B cell (primary cell): ENCODE results near the gene NEK6. TPM values are rescaled to one million over a fixed set of nuclear protein-coding genes. Genes with fewer than 3 reads are reported as not detected.

Source experiments
- ATAC-seq: fragments of 200-7000 bp; cut with Tn5 transposase; one replicate; pipeline ENCODE4 v1.10.0; 2021; ENCODE audit warnings: low read depth, mild to moderate bottlenecking, moderate number of reproducible peaks, moderate library complexity
- CTCF ChIA-PET: fragments of 350-600 bp; sonication (Branson Sonifier 250); formaldehyde crosslinking; loops from one replicate; lab custom pipeline; 2021; ENCODE audit warnings: antibody characterized with exemption, inconsistent platforms; lab: Charles Lee
- POLR2A ChIA-PET: fragments of 350-600 bp; sonication (Branson Sonifier 250); formaldehyde crosslinking; loops from one replicate; lab custom pipeline; 2021; ENCODE audit warnings: antibody characterized with exemption; lab: Charles Lee
- DNase-seq: peaks from one replicate; pipeline ENCODE4 v3.0.0; 2013
- H2AFZ ChIP-seq: 2 replicates; pipeline ENCODE4 v1.6.1; 2012; ENCODE audit warnings: mild to moderate bottlenecking, low read depth, low read length; ENCODE audit not compliant: insufficient read depth, poor library complexity, severe bottlenecking
- H3K27ac ChIP-seq, 2 donors: 1 replicate in 1 of 2; 2 replicates in 1 of 2; pipeline ENCODE4 v1.5.1; 2012 to 2013; ENCODE audit warnings: low read length in 2 of 2, mild to moderate bottlenecking in 2 of 2, moderate library complexity in 1 of 2
- H3K27me3 ChIP-seq, 4 experiments: fragments of 200-600 bp in 1 of 4; sonication (generic) in 1 of 4; replicated peaks in 1 of 4; 1 replicate in 2 of 4; 2 replicates in 2 of 4; pipeline versions ENCODE4 v1.6.1 to v1.7.0; 2013 to 2016; ENCODE audit warnings: low read length in 3 of 4, mild to moderate bottlenecking in 2 of 4, mixed read lengths in 1 of 4, moderate library complexity in 1 of 4; ENCODE audit not compliant: insufficient read depth in 4 of 4, control insufficient read depth in 3 of 4; ENCODE audit errors: control extremely low read depth in 1 of 4
- H3K36me3 ChIP-seq, 2 experiments: replicated peaks in 1 of 2; 1 replicate in 1 of 2; 2 replicates in 1 of 2; pipeline versions ENCODE4 v1.6.1 to v1.7.1; 2013; ENCODE audit warnings: low read length in 1 of 2; ENCODE audit not compliant: insufficient read depth in 2 of 2, control insufficient read depth in 1 of 2; ENCODE audit errors: control extremely low read depth in 1 of 2, extremely low read depth in 1 of 2
- H3K4me1 ChIP-seq, 2 donors: fragments of 200-600 bp in 1 of 2; sonication (generic) in 1 of 2; 1 replicate in 1 of 2; 2 replicates in 1 of 2; pipeline versions ENCODE4 v1.5.1 to v1.6.1; 2013 to 2017; ENCODE audit warnings: low read length in 2 of 2; ENCODE audit not compliant: control insufficient read depth in 2 of 2, insufficient read depth in 2 of 2
- H3K4me2 ChIP-seq: replicated peaks from 2 replicates; pipeline ENCODE3; 2012; ENCODE audit warnings: mild to moderate bottlenecking, low read depth, low read length; ENCODE audit not compliant: poor library complexity, severe bottlenecking
- H3K4me3 ChIP-seq, 5 experiments: fragments of 200-600 bp in 1 of 5; sonication (generic) in 1 of 5; 1 replicate in 3 of 5; 2 replicates in 2 of 5; pipeline versions ENCODE4 v1.5.1 to v1.7.0; 2011 to 2016; ENCODE audit warnings: low read length in 4 of 5, mild to moderate bottlenecking in 4 of 5, low read depth in 2 of 5, control low read depth in 1 of 5, moderate library complexity in 1 of 5; ENCODE audit not compliant: insufficient read depth in 1 of 5; ENCODE audit errors: control extremely low read depth in 1 of 5, extremely low read depth in 1 of 5
- H3K79me2 ChIP-seq: fragments of 200-600 bp; sonication (generic); one replicate; pipeline ENCODE4 v1.6.0; 2016; ENCODE audit warnings: low read length; ENCODE audit not compliant: control insufficient read depth, insufficient read depth
- H3K9ac ChIP-seq: fragments of 200-600 bp; sonication (generic); 2 replicates; pipeline ENCODE4 v1.6.1; 2017; ENCODE audit warnings: mild to moderate bottlenecking, low read length, moderate library complexity
- H3K9me3 ChIP-seq, 3 donors: one replicate each; pipeline versions ENCODE4 v1.6.1 to v1.7.1; 2013; ENCODE audit warnings: low read length in 2 of 3; ENCODE audit not compliant: control insufficient read depth in 2 of 3, insufficient read depth in 1 of 3; ENCODE audit errors: control extremely low read depth in 1 of 3
- H4K20me1 ChIP-seq: 2 replicates; pipeline ENCODE4 v1.6.0; 2012; ENCODE audit warnings: mild to moderate bottlenecking, low read length; ENCODE audit not compliant: insufficient read depth, control insufficient read depth, poor library complexity, severe bottlenecking
- H3K27ac Mint-ChIP-seq: one replicate; pipeline ENCODE4 v1.8.0; 2021; ENCODE audit warnings: mixed read lengths
- H3K27me3 Mint-ChIP-seq: one replicate; pipeline ENCODE4 v1.8.0; 2021; ENCODE audit warnings: mixed read lengths
- H3K4me1 Mint-ChIP-seq: one replicate; pipeline ENCODE4 v1.8.0; 2021; ENCODE audit warnings: mixed read lengths
- H3K4me3 Mint-ChIP-seq: one replicate; pipeline ENCODE4 v1.8.0; 2021; ENCODE audit warnings: mixed read lengths
- H3K9me3 Mint-ChIP-seq: one replicate; pipeline ENCODE4 v1.8.0; 2022; ENCODE audit warnings: mixed read lengths; ENCODE audit not compliant: insufficient read depth
- EZH2 ChIP-seq: IDR thresholded peaks from 2 replicates; pipeline ENCODE4 v1.6.1; 2012; ENCODE audit warnings: borderline replicate concordance, low read depth, mild to moderate bottlenecking, moderate library complexity, low read length; ENCODE audit not compliant: insufficient read depth, poor library complexity, severe bottlenecking
- WGBS: methylation state at CpG from one replicate; pipeline ENCODE4 v1.1.5; 2013; ENCODE audit warnings: missing lambda C conversion rate; ENCODE audit not compliant: insufficient coverage; 5-methylcytosine and 5-hydroxymethylcytosine counted together
- intact Hi-C: fragments of 100-400 bp; cut with micrococcal nuclease; formaldehyde crosslinking; loops from one replicate; pipeline ENCODE4 v1.10.0; 2022
- polyA plus RNA-seq: library from polyadenylated mRNA; depleted of rRNA; stranded (reverse); fragments of >200 nt; gene quantifications from 2 replicates; pipeline ENCODE4 v1.2.3, GENCODE V29; 2012
- total RNA-seq, 2 donors: library from RNA; stranded (reverse); fragments of 120-200 nt in 1 of 2; gene quantifications; 1 replicate in 1 of 2; 2 replicates in 1 of 2; pipeline versions ENCODE4 v1.2.3 to v1.2.4, GENCODE V29; 2013 to 2022
- TF ChIP-seq, protein P1 (sequence below): fragments of 200-600 bp; IDR thresholded peaks from one replicate; pipeline ENCODE4 v1.8.0; 2022; ENCODE audit warnings: antibody characterized with exemption, mild to moderate bottlenecking

NEK6 gene
- total and polyA plus RNA-seq, 2 donors (not counting 1 experiment from before 2014, with no cell fraction given), result 40.0 to 63.1 TPM

DNA sequence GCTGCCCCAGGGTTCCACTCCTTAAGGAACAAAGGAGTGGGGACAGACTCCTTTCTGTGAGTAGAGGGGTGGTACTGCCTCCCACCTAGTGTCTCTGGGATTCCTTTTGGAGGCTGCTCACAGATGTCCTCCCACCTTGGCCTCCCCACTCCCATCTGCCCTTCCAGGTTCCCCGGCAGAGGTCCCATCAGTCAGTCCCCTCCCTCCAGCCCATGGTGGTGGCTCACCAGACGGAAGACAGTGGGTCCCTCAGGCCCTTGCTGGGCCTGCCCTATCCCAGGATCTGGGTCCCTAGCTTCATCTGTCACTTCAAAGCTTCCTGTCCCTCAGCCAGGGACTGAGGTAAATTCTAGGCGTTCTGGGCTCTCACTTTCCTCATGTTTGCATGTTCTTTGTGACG is 35.6 kb upstream of the NEK6 start:
- WGBS, result 100% methylated on average over 4 of the region's 4 CpGs
- Histone ChIP-seq H3K36me3 (no peaks in the 10 kb centered on the region), H3K4me2 (no peak overlapping the region), H3K79me2 (no peaks in the 10 kb centered on the region), H2AFZ (no peak overlapping the region), H3K4me1 (peaks cover 31 to 51% of the 10 kb centered on the region in 2 donors), H3K27me3 (no peaks in the 10 kb centered on the region), H3K9me3 (no peaks in the 10 kb centered on the region), H4K20me1 (no peaks in the 10 kb centered on the region), H3K27ac (no peak overlapping the region), H3K4me3 (peak overlapping the region in 1 of 5 experiments; percentile 39), H3K9ac (no peak overlapping the region)
- Mint-ChIP-seq H3K4me1 (peaks cover 60% of the 10 kb centered on the region), H3K9me3 (peaks cover 2% of the 10 kb centered on the region), H3K27ac (peak overlapping the region; percentile 68), H3K4me3 (no peak overlapping the region), H3K27me3 (no peaks in the 10 kb centered on the region)
- ChIA-PET POLR2A (interaction anchor here (1.6 kb wide), 1 partner anchor 12 kb away, joined by 7 read pairs; no protein-coding TSS in a partner anchor), CTCF (interaction anchor here (0.9 kb wide), 1 partner anchor 96 kb away, joined by 3 read pairs; no protein-coding TSS in a partner anchor)
- intact Hi-C loops, result no loop called here
- TF ChIP-seq, protein P1, sequence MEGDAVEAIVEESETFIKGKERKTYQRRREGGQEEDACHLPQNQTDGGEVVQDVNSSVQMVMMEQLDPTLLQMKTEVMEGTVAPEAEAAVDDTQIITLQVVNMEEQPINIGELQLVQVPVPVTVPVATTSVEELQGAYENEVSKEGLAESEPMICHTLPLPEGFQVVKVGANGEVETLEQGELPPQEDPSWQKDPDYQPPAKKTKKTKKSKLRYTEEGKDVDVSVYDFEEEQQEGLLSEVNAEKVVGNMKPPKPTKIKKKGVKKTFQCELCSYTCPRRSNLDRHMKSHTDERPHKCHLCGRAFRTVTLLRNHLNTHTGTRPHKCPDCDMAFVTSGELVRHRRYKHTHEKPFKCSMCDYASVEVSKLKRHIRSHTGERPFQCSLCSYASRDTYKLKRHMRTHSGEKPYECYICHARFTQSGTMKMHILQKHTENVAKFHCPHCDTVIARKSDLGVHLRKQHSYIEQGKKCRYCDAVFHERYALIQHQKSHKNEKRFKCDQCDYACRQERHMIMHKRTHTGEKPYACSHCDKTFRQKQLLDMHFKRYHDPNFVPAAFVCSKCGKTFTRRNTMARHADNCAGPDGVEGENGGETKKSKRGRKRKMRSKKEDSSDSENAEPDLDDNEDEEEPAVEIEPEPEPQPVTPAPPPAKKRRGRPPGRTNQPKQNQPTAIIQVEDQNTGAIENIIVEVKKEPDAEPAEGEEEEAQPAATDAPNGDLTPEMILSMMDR, result no peak
- no peak for TF ChIP-seq EZH2
- DNase-seq (no peak), ATAC-seq (no peak)

GRCh38 chr9:124222918-124223720 is 34.6 kb upstream of the NEK6 start:
- ChIA-PET CTCF (interaction anchor here (0.8 to 1.4 kb wide), 2 partner anchors 9 to 34 kb away, joined by 3 to 4 read pairs; no protein-coding TSS in a partner anchor), POLR2A (interaction anchor here (1.6 kb wide), 1 partner anchor 13 kb away, joined by 7 read pairs; no protein-coding TSS in a partner anchor)
- Histone ChIP-seq H3K9ac (no peak overlapping the region), H3K4me1 (peaks cover 21 to 41% of the 10 kb centered on the region in 2 donors), H3K4me3 (no peak overlapping the region), H2AFZ (no peak overlapping the region), H3K9me3 (no peaks in the 10 kb centered on the region), H3K27me3 (no peaks in the 10 kb centered on the region), H4K20me1 (no peaks in the 10 kb centered on the region), H3K36me3 (no peaks in the 10 kb centered on the region), H3K79me2 (no peaks in the 10 kb centered on the region), H3K27ac (no peak overlapping the region), H3K4me2 (no peak overlapping the region)
- Mint-ChIP-seq H3K9me3 (peaks cover 2% of the 10 kb centered on the region), H3K27me3 (no peaks in the 10 kb centered on the region), H3K4me3 (no peak overlapping the region), H3K4me1 (peaks cover 50% of the 10 kb centered on the region), H3K27ac (peak overlapping the region; percentile 73)
- intact Hi-C loops, result no loop called here
- ATAC-seq (no peak), DNase-seq (no peak)
- 70% methylated on average over 9 of the region's 10 CpGs for WGBS
- TF ChIP-seq, protein P1, result no peak
- TF ChIP-seq EZH2, result no peak
